Left renal pelvis (tissue), 4 donors: ENCODE measurements around the gene SLC39A11. TPM values are rescaled to one million over a fixed set of nuclear protein-coding genes. Genes with fewer than 3 reads are reported as not detected.
"Not testable (repeated sequence)": the region's sequence is repeated elsewhere in the genome, so short reads cannot be mapped to it uniquely, and the experiment has no call there.

ENCODE experiments used
- DNase-seq, 4 donors: peaks; one replicate each; pipeline ENCODE4 v3.0.0-alpha.2; 2013; ENCODE audit warnings: low read depth in 4 of 4, low spot score in 3 of 4
- polyA plus RNA-seq, 4 donors: library from polyadenylated mRNA; unstranded; fragments of 120-200 nt; gene quantifications; one replicate each; pipeline ENCODE4 v1.2.1, GENCODE V29; 2013; ENCODE audit not compliant: insufficient read length in 4 of 4

The SLC39A11 gene
- polyA plus RNA-seq, 4 donors, result 11.7 to 28.4 (median 24.5) TPM

- DNase-seq, result no peak
These were observed 358.7 kb downstream of the SLC39A11 start for GRCh38 chr17:72733619-72734282.

- no peak for DNase-seq
These were observed 359.4 kb downstream of the SLC39A11 start for GRCh38 chr17:72732893-72733618.

DNA sequence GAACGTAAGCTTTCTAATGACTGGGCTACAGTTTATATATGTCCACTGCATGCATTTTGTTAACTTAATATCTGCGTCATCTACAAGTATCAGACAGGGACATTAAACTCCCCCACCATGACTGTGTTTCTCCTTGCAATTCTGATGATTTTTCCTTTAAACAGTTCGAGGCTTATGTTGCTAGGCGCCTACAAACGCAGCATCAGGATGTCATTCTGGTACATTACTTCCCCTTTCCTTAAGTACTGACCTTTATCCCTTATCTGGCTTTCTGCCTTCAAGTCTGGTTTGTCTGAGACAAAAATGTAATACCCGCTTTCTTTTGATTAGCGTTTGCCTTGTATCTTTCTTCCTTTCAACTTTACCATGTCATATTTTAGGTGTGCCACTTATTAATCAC lies 362.4 kb downstream of the SLC39A11 start:
- no peak for DNase-seq

- no peak for DNase-seq
These were observed 365.6 kb downstream of the SLC39A11 start for GRCh38 chr17:72726936-72727335.

GRCh38 chr17:72725433-72726068 lies 366.9 kb downstream of the SLC39A11 start:
- peak in 1 of 4 donors; percentile 38 for DNase-seq

GRCh38 chr17:72724267-72724666 lies 368.2 kb downstream of the SLC39A11 start:
- DNase-seq, result no peak

GRCh38 chr17:72723711-72724110 lies 368.8 kb downstream of the SLC39A11 start:
- DNase-seq, result no peak

- no peak for DNase-seq
These were observed 372.0 kb downstream of the SLC39A11 start for GRCh38 chr17:72720494-72720825.

DNA sequence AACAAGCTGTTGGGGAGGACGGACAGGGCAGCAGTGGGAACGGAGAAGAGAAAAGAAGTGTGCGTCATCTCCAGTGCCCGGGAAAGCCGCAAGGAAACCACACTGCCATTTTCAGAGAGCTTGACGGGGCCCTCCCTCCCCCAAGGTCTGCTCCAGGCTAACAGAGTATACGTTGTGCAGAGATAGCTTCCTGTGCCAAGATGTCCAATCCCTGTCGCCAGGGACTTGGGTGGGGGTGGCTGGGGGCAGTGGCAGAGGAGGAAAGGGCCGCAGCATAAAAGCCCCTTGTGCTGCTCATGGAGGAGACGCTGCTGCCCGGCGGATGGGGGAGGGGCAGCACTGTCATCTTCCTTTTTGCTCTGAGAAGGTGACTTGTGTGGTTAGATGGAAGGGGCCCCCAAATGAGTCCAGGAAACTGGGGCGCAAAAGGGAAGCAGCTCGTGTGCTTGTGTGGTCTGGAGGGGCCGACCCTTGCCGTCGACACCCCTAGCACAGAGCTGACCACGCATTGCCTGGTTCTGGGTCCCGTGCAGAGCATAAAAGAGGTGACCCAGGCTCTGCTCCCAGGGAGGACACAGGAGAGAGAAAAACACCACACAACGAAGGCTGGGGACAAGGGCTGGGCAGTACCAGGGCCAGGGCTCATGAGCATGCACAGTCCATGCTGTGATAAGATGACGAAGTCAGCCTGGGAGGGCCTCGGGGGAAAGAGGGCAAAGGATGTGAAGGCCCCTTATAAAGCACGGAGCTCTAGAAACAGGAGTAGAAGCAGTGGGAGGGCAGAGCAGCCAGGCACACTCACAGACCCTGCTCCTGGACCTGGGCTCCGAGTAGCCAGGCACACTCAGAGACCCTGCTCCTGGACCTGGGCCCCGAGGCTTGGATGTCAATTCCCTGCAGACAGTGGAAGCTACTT lies 372.7 kb downstream of the SLC39A11 start:
- no peak for DNase-seq

DNA sequence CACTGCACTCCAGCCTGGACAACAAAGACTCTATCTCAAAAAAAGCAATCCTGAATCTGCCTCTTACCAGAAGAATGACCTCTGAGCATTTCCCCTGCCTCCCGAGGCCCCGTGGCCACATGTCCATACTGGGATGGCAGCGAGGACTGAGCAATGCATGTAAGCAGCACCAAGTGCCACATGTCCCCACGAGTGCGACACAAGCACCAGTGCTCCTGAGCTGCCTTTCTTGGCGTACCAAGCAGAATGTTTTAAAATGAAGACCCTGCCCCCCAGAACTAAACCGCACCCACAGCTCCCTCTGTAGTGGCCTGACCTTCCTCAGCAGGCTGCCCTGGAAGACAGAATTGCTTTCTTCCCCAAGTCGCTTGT lies 373.3 kb downstream of the SLC39A11 start:
- no peak for DNase-seq

GRCh38 chr17:72717676-72718075 lies 374.8 kb downstream of the SLC39A11 start:
- DNase-seq, result no peak

- no peak for DNase-seq
These were observed 375.2 kb downstream of the SLC39A11 start for GRCh38 chr17:72717276-72717675.

GRCh38 chr17:72715906-72716572 lies 376.4 kb downstream of the SLC39A11 start:
- peak in 1 of 4 donors; percentile 14 for DNase-seq

DNA sequence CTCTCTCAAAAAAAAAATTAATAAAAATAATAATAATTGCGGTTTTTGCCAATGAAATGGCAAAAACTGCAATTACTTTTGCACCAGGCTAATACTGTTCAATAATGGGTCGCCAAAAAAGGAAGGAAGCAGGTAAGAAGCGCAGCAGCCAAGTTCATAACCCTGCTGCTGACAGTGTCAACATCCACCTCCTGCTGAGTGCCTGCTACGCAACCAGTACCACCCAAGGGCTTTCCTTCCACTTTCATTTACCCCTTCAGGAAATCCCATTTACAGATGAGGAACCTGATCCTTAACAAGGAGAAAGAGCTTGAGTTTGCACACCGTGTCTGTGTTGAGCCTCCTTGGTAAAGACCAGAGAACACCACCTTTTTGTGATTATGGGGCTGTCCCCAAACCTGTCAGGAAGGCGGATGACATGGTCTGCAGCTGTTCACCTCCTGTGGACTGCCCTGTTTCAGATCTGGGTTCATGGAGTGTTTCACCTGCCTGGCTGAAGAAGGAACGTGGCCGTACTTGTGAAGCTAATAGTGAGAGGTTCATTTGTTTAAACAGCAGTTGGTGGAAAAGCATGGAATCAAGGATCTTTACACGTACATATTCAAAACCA lies 378.0 kb downstream of the SLC39A11 start:
- no peak for DNase-seq

DNA sequence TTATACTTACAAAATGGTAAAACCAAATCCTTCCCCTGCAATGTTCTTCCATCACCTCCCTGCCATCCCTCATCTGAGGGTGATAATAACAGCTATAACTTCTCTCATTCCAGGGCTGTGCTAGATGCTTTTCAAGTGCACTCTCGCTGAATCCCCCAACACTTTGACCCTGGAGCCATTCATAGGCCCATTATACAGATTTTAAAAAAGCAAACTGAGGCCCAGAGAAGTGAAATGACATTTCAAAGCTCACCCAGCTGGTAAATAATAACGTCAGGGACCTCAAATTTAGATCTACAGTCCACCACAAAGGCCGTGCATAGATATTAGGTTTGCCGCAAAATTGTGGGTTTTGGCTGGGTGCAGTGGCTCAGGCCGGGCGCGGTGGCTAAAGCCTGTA lies 378.8 kb downstream of the SLC39A11 start:
- no peak for DNase-seq

GRCh38 chr17:72711521-72712310 lies 380.8 kb downstream of the SLC39A11 start:
- DNase-seq, result no peak

- DNase-seq, result no peak
These were observed 381.7 kb downstream of the SLC39A11 start for GRCh38 chr17:72710834-72711233.

DNA sequence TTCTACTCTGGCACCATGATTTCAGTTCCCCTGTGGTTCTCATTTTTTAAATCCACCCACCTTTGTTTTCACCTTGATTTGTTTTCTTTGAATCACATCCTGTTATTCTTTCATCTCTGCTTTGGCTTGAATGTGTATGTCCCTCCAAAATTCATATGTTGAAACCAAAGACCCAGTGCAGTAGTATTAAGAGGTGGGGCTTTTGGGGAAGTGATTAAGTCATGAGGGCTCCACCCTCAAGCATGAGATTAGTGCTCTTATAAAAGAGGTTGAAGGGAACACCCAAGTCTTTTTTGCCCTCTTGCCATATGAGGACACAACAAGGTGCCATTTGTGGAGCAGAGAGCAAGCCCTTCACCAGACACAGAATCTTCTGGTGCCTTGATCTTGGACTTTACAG lies 382.3 kb downstream of the SLC39A11 start:
- no peak for DNase-seq

DNA sequence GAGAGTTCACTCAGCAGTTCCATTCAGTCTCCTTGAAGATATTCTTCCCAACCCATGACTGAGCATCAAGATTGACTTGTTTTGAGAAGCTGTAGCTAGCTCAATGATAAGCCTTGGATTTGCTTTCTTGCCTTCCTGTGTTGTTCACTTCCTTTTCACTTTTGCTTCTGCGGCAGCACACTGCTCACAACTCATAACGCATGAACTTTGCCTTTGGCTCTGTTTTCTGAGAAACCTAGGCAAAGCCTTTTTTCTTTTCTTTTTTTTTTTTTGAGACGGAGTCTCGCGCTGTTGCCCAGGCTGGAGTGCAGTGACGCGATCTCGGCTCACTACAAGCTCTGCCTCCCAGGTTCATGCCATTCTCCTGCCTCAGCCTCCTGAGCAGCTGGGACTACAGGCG lies 383.8 kb downstream of the SLC39A11 start:
- DNase-seq, result not testable (repeated sequence)
